Measurements from ENCODE around the gene LRRIQ1.
"Not testable (repeated sequence)": the region's sequence is repeated elsewhere in the genome, so short reads cannot be mapped to it uniquely, and the experiment has no call there.

Gene LRRIQ1

GRCh38 chr12:85224339-85224738, 188.2 kb downstream of the LRRIQ1 start:
- not testable (repeated sequence) for DNase-seq

DNA sequence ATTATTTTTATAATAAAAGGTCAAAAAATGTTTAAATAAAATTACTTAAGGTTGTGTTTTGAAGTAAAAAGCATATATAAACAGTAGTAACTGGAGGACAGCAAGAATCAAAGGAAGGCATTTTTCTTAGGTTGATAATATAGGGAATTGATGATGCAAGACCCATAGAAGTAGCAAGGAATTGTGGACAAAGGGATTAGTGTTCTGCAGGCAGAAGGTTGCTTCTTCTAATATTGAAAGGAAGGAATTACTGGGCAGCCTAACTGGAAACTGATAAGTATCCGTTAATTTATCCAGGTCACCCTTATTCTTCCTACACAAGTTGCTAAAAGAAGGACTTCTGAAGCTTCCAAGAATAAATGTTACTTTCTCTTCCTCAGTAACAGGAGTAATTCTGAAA, 189.3 kb downstream of the LRRIQ1 start:
- DNase-seq = no peak

DNA sequence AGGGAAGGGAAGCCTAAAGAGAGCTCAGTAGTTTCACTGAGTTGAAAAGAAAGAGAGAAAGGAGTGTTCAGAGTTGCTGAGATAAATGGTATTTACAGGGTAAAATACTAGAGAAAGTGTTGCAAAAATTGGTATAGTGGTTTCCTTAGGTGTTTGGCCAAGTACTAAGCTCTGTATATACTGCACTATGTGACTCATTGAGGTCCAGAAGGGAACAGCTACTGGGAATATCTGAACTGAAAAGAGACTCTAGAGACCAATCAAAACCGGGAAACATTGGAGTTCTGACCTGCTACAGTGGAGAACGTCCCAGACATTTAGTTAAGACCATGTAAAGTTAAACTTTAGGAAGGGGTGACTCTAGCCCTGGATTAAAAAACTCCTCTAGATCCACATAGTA, 201.2 kb downstream of the LRRIQ1 start:
- DNase-seq = peak; percentile 2

DNA sequence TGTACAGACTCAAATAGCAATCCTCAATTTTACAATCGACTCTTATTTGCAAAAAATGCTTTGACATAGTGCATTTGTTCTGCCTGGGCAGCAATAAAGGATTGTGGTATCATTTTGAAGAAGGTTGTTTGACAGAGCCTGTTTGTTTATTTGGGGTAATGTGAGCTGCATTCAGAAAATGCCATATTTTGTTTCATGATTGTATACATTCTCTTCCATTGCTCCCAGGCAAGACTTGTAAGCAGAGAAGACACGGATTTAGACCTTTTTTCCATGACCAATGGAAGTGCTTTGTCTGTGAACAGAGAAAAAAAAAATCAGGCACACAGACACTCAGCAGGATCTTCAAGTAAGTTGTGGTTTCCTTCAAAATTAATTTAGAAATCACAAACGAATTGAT, 208.4 kb downstream of the LRRIQ1 start:
- DNase-seq = no peak

GRCh38 chr12:85253853-85254252, 217.7 kb downstream of the LRRIQ1 start:
- DNase-seq = no peak

DNA sequence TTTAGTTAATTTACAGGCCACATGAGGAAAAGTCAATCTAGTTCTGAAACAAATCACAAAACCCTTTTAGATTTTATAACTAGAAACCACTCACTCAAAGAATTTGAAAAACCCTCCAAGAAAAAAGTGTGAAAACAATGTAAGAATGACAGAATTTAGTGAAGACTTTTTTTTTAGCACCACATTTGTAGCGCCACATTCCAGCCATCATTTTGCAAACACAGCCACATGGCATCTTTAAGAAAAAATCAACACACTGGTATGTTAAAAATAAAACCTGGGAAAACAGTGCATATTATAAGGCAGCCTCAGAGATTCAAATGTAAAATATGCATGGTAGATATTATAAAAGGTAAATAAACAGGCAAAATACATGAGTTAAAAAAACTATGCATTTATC, 221.5 kb downstream of the LRRIQ1 start:
- no peak for DNase-seq

DNA sequence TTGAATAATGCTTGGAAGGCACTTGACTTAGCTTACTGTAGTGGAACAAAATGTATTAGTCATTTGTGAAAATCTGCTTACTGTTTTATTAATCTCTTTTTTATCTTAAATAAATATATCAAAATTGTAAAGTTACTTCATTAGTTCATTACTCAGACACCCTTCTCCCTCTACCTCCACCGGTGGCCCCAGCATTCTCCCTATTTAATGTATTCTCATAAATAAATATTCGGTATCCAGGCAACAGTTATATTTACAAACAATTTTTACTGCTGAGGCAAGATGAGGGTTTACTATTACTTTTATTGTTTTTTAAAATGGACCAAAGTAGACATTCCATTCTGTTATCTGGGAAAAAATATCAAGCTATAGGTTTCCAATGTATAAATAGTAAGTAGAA, 224.3 kb downstream of the LRRIQ1 start:
- DNase-seq = no peak

DNA sequence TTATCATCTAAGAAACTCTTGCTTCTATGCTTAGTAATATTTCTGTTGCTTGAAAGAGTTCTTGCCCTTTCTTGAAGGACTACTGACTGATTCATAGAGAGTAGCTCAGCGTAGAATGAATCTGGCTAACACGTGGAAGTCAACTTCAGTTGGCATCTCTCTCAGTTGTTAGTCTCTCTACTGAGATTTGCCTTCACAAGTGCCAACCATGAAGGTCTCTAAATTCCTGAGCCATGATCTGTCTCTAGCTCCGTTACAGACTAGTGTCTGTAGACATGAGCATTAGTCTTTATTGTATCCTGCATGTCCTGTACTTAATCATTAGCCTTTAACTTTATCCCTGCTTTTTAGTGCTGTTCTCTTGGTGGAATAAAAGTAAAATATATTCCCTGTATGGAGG, 224.7 kb downstream of the LRRIQ1 start:
- DNase-seq = no peak

GRCh38 chr12:85266356-85266755, 230.2 kb downstream of the LRRIQ1 start:
- no peak for DNase-seq

DNA sequence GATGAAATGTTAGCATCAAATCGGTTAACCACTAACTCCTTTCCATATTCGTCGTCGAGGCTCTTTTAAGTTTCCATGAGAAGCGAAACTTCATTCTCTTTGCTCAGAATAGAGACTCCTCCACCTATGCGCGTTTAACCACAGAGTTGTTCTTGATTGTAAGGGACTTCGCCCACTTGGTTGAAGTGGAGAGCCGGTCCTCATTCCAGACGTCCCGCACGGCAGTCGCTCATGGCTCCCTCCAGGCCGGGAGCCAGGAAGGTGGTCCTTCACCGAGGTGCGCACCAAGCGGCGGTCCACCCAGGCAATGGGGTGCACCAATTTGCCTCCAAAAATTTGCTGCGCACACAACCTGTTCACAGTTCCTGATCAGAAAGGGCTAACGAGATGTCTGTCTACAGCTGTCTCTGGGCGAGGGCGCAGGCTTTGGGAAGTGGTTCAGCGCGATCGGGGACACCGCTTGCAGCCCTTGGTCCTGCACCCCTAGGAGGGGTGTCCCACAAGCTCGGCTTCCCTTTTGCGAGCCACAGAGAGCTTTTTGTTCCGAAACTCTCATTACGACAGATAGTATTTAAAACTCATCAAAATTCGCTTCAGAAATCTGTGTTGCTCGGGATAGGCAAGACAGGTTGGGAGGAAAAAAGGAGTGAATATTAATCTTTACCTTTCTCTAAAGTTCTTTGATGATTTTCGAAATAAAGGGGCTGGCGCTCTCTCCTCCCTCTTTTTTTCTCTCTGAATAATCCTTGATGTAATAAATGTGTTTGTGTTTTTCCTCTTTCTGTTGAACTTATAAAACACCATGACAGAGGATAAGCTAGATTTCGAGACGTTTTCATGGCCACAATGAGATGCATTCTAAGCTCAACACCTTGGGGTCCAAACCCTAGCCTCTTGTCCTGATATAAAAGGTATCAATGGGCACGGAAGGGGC, 237.5 kb downstream of the LRRIQ1 start:
- no peak for DNase-seq

DNA sequence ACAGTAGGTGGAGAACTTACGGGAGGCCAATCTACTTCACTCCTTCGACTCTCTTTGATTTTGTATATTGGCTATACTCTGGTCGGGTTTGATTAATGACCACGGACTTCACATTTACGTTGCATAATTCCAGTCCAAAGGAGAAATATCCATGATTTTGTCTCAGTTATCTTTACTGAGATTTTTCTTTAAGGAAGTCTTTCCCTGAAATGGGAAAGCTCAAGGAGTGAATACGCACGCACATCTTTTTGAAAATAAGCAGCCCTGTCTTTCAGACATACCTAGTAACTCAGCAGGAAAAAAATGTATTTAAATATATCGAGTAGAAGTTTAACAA, 238.1 kb downstream of the LRRIQ1 start:
- no peak for DNase-seq

GRCh38 chr12:85275374-85275773, 239.2 kb downstream of the LRRIQ1 start:
- no peak for DNase-seq

DNA sequence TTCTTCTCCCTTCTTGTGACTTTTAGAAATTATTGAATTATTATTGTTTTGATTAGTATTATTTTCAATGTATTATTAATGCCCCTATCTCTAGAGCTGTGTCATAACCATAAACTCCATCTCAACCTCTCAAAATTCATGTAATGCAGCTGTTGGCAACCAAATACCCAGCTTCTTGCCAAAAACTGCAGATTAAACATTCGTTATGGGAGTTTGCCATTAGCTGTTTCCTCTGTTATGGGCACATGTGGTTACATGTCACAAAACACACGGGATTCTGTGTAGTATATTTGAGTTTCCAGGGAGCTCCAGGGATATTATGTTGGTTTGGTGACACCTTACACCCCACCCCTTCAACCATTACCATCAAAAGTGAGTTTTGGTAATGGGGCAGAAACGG, 241.0 kb downstream of the LRRIQ1 start:
- DNase-seq = no peak

DNA sequence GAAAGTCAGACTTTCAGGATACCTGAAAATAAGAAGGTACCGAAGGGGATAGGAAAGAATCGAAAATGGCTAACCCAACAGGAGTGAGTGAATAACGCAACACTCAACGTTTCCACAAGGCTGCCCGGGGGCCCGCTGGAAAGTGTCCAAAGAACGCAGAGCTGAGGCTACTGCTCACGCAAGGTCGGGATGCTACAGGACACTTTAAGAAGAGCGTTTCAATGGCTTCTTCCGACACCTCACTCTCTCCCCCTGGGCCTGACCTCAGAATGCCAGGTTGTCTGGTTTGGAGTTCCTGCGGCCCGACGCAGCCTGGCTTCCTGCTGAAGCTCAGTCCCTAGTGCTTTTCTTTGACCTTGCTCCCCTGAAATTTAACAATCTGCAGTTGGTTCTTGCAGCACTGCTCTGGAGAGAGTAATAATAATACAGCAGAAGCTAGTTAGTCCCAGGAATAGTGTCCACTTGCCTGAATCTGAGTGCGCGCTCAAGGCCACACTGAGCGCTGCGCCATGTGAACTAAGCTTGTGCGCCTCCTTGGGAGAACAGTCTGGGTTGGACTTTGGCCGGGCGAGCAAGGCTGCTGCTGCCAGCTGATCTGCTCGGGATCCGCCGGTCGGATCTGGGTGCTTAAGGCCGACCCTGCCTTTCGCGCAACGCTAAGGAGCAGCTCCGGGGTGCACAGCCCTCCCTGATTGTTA, 241.9 kb downstream of the LRRIQ1 start:
- DNase-seq = no peak

DNA sequence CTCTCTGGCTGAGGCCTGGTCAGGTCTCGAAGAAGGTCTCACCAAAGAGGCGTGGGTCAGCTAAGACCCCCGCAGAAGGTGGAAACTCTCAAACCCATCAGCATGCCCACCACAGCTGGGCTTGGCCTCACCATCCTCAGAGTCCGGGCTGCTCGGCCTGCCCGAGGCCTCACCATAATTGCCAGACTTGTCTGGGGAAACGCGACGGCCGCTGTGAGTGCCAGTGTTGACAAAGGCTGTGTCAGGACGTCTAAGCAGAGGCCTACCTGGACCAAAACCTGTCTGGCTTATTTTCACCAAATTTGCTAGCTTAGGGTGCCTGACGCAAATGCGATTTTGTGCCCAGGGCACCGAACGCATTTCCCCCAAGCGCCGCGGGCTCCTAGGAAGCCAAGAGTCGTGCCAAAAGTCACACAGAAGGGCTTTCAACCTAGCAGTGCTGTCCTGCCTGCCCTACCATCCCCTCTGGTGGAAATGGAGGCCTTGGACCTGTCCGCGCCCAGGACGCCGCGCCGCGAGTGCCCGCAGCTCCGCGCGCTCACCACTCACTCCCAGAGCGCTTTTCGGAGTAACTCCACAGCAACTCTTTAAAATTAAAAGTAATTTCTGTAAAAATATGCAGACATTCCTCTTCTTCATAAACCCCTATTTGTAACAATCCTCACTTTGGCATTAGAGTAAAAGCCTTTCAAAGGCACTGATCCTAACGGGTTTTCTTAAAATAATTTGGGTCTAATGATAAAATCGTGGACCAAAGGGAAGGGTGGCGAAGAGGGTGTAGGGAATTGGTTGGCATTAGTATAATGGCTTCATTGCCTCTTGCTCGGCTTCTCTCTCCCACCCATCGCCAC, 242.7 kb downstream of the LRRIQ1 start:
- DNase-seq = no peak

DNA sequence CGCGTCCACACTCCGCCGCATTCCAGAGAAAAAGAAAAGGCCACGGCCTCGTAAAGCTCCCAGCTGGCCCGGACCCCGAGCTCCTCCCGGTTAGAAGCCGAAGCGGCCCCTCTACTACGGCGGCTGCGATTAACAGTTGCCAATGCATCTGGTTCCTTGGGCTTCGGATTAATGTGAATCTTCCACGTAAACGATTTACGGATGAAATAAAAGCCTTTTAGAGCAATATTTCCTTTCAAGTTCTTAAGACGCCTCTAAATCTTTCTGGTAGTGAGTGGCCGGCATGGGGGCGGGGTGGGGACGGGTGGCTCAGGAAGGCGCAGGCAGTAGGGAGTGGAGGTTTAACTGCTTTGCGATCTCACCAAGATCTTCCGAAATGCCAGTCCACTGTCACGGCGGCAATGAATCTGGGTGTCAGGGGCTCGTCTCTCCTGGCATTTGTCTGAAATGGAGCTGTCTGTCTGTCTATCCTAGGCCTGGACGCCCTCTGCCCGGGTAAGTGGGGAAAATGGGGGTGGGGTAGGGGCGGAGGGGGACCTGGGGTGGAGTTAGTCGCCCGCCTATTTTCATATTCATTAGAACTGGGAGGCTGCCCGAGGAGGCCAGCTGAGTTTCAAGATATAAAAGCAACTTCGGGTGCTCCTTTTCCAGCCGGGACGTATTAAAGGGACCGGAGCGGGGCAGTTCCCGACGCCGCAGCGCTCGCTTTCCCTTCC, 243.5 kb downstream of the LRRIQ1 start:
- no peak for DNase-seq

- DNase-seq = peak; percentile 58
These were observed 244.2 kb downstream of the LRRIQ1 start, which contains the start of gene ALX1 for GRCh38 chr12:85280165-85280983. ALX1 (plus strand) TSS chr12:85280220; CDS start chr12:85280262, 42 bp downstream.

- no peak for DNase-seq
These were observed 245.0 kb downstream of the LRRIQ1 start for GRCh38 chr12:85280984-85281630.

GRCh38 chr12:85281636-85282312, 245.6 kb downstream of the LRRIQ1 start:
- DNase-seq = no peak

GRCh38 chr12:85283560-85283959, 247.4 kb downstream of the LRRIQ1 start:
- DNase-seq = no peak
